CD14-positive monocyte (primary cell): ENCODE results near the gene SPINK13. TPM values are rescaled to one million over a fixed set of nuclear protein-coding genes. Genes with fewer than 3 reads are reported as not detected.

Experiments used
- DNase-seq, 3 donors: peaks; one replicate each; pipeline ENCODE4 v3.0.0-alpha.2; 2011 to 2022
- H2AFZ ChIP-seq: 2 replicates; pipeline ENCODE4 v1.6.0; 2012; ENCODE audit warnings: mild to moderate bottlenecking, low read depth, low read length, inconsistent platforms; ENCODE audit not compliant: insufficient read depth, poor library complexity, severe bottlenecking
- H3K27ac ChIP-seq, 2 donors: 1 replicate in 1 of 2; 2 replicates in 1 of 2; pipeline ENCODE4 v1.5.1; 2012 to 2013; ENCODE audit warnings: low read length in 2 of 2, control low read depth in 1 of 2, inconsistent platforms in 1 of 2, low read depth in 1 of 2, mild to moderate bottlenecking in 1 of 2
- H3K27me3 ChIP-seq, 2 donors: one replicate each; pipeline versions ENCODE4 v1.6.0 to v1.6.1; 2011 to 2013; ENCODE audit warnings: low read length in 2 of 2; ENCODE audit not compliant: control insufficient read depth in 2 of 2, insufficient read depth in 2 of 2
- H3K36me3 ChIP-seq, 2 donors: replicated peaks in 1 of 2; 1 replicate in 1 of 2; 2 replicates in 1 of 2; pipeline versions ENCODE4 v1.5.1 to v1.6.1; 2012 to 2013; ENCODE audit warnings: low read length in 2 of 2, control low read depth in 1 of 2, inconsistent platforms in 1 of 2, mild to moderate bottlenecking in 1 of 2; ENCODE audit not compliant: insufficient read depth in 2 of 2, control insufficient read depth in 1 of 2
- H3K4me1 ChIP-seq, 2 donors: 1 replicate in 1 of 2; 2 replicates in 1 of 2; pipeline versions ENCODE4 v1.5.1 to v1.6.1; 2012 to 2013; ENCODE audit warnings: low read length in 2 of 2, control low read depth in 1 of 2, inconsistent platforms in 1 of 2, mild to moderate bottlenecking in 1 of 2, moderate library complexity in 1 of 2; ENCODE audit not compliant: insufficient read depth in 2 of 2, control insufficient read depth in 1 of 2
- H3K4me2 ChIP-seq: replicated peaks from 2 replicates; pipeline ENCODE3; 2012; ENCODE audit warnings: low read length, moderate library complexity, mild to moderate bottlenecking; ENCODE audit not compliant: poor library complexity, severe bottlenecking; ENCODE audit errors: extremely low read depth
- H3K4me3 ChIP-seq, 3 experiments: fragments of 200-600 bp in 1 of 3; sonication (generic) in 1 of 3; replicated peaks in 1 of 3; 1 replicate in 2 of 3; 2 replicates in 1 of 3; pipeline ENCODE4 v1.5.1; 2011 to 2013; ENCODE audit warnings: low read length in 3 of 3, mild to moderate bottlenecking in 3 of 3, control low read depth in 2 of 3, low read depth in 2 of 3, inconsistent platforms in 1 of 3, moderate library complexity in 1 of 3
- H3K79me2 ChIP-seq: 2 replicates; pipeline ENCODE4 v1.6.0; 2012; ENCODE audit warnings: mild to moderate bottlenecking, control low read depth, inconsistent platforms, low read length, moderate library complexity; ENCODE audit not compliant: insufficient read depth
- H3K9ac ChIP-seq: 2 replicates; pipeline ENCODE4 v1.6.0; 2017; ENCODE audit warnings: low read length, mild to moderate bottlenecking; ENCODE audit not compliant: insufficient read depth, poor library complexity, severe bottlenecking
- H3K9me3 ChIP-seq, 2 donors: replicated peaks in 1 of 2; 1 replicate in 1 of 2; 2 replicates in 1 of 2; pipeline versions ENCODE4 v1.5.1 to v1.6.1; 2012 to 2013; ENCODE audit warnings: low read length in 2 of 2, control low read depth in 1 of 2; ENCODE audit not compliant: control insufficient read depth in 1 of 2, insufficient read depth in 1 of 2
- H4K20me1 ChIP-seq: 2 replicates; pipeline ENCODE4 v1.6.0; 2012; ENCODE audit warnings: mild to moderate bottlenecking, low read length, control low read depth, moderate library complexity; ENCODE audit not compliant: insufficient read depth
- H3K27ac Mint-ChIP-seq, 7 donors: one replicate each; pipeline ENCODE4 v1.8.0; 2020; ENCODE audit warnings: mild to moderate bottlenecking in 7 of 7, mixed read lengths in 7 of 7, moderate library complexity in 6 of 7, inconsistent platforms in 2 of 7
- H3K27me3 Mint-ChIP-seq, 3 donors: one replicate each; pipeline ENCODE4 v1.8.0; 2021 to 2022; ENCODE audit warnings: low read depth in 3 of 3, mild to moderate bottlenecking in 3 of 3, mixed read lengths in 3 of 3, moderate library complexity in 3 of 3, inconsistent platforms in 1 of 3
- H3K36me3 Mint-ChIP-seq, 2 donors: one replicate each; pipeline ENCODE4 v1.8.0; 2020; ENCODE audit warnings: mixed read lengths in 2 of 2, inconsistent platforms in 1 of 2, mild to moderate bottlenecking in 1 of 2
- H3K4me1 Mint-ChIP-seq: one replicate; pipeline ENCODE4 v1.8.0; 2020; ENCODE audit warnings: mild to moderate bottlenecking, mixed read lengths
- H3K4me3 Mint-ChIP-seq, 2 donors: one replicate each; pipeline ENCODE4 v1.8.0; 2020; ENCODE audit warnings: mild to moderate bottlenecking in 2 of 2, mixed read lengths in 2 of 2, moderate library complexity in 1 of 2
- H3K9me3 Mint-ChIP-seq, 7 donors: one replicate each; pipeline ENCODE4 v1.8.0; 2020 to 2022; ENCODE audit warnings: mixed read lengths in 7 of 7, mild to moderate bottlenecking in 6 of 7, moderate library complexity in 6 of 7, inconsistent platforms in 2 of 7
- CTCF ChIP-seq: fragments of 200-600 bp; IDR thresholded peaks from one replicate; pipeline ENCODE4 v1.8.0; 2022; ENCODE audit warnings: antibody characterized with exemption, mild to moderate bottlenecking
- WGBS: methylation state at CpG from one replicate; pipeline ENCODE4 v1.1.5; 2013; ENCODE audit warnings: missing lambda C conversion rate; ENCODE audit not compliant: insufficient coverage; 5-methylcytosine and 5-hydroxymethylcytosine counted together
- intact Hi-C, 2 donors: fragments of 100-400 bp; cut with micrococcal nuclease; formaldehyde crosslinking; loops; one replicate each; pipeline versions ENCODE4 v1.15.0 to v1.15.1; 2023
- polyA plus RNA-seq, 3 donors: library from polyadenylated mRNA; depleted of rRNA in 1 of 3; unstranded in 2 of 3; stranded (reverse) in 1 of 3; fragments of 300-500 nt in 2 of 3; fragments of >200 nt in 1 of 3; fragmentation: Illumina TruSeq in 2 of 3; gene quantifications; 1 replicate in 2 of 3; 2 replicates in 1 of 3; pipeline ENCODE4 v1.2.3, GENCODE V29; 2012 to 2021
- small RNA-seq: library from RNA; depleted of rRNA; stranded (forward); fragments of <200 nt; gene quantifications from one replicate; pipeline ENCODE3, GENCODE V24; 2012; ENCODE audit warnings: low read depth; ENCODE audit not compliant: insufficient read length

SPINK13 gene
- polyA plus RNA-seq, 3 donors, result not detected

GRCh38 chr5:148333262-148333849, 64.8 kb downstream of the SPINK13 start:
- H3K27me3 Mint-ChIP-seq, result peaks cover 0 to 2% (median 0%) of the 10 kb centered on the region in 3 donors
- Histone ChIP-seq H3K9me3 (no peaks in the 10 kb centered on the region), H3K4me2 (no peak overlapping the region), H3K27me3 (no peaks in the 10 kb centered on the region), H3K9ac (no peak overlapping the region), H4K20me1 (no peaks in the 10 kb centered on the region), H2AFZ (no peak overlapping the region), H3K36me3 (no peaks in the 10 kb centered on the region), H3K4me1 (no peaks in the 10 kb centered on the region), H3K79me2 (no peaks in the 10 kb centered on the region), H3K27ac (no peak overlapping the region), H3K4me3 (no peak overlapping the region)
- no peak for DNase-seq
- peaks cover 0 to 9% (median 4%) of the 10 kb centered on the region in 7 donors for H3K9me3 Mint-ChIP-seq
- no peak overlapping the region for H3K4me3 Mint-ChIP-seq
- TF ChIP-seq CTCF, result no peak
- no peaks in the 10 kb centered on the region for H3K36me3 Mint-ChIP-seq
- intact Hi-C loops, result no loop called here
- WGBS, result 90% methylated on average over 4 of the region's 4 CpGs
- H3K4me1 Mint-ChIP-seq, result no peaks in the 10 kb centered on the region
- no peak overlapping the region for H3K27ac Mint-ChIP-seq

GRCh38 chr5:148335259-148335658, 66.7 kb downstream of the SPINK13 start, which contains the start of gene SPINK9:
TSS of gene SPINK9 (plus strand) at chr5:148335559. CDS start at chr5:148335614, 55 bp downstream.
- Mint-ChIP-seq H3K27me3 (peaks cover 0 to 2% (median 0%) of the 10 kb centered on the region in 3 donors), H3K27ac (no peak within 1 kb of the TSS), H3K9me3 (peaks cover 0 to 4% (median 2%) of the 10 kb centered on the region in 7 donors), H3K4me3 (no peak within 1 kb of the TSS), H3K4me1 (no peaks in the 10 kb centered on the region), H3K36me3 (no peaks in the 10 kb centered on the region)
- Histone ChIP-seq H4K20me1 (no peaks in the 10 kb centered on the region), H3K4me1 (no peaks in the 10 kb centered on the region), H3K27me3 (no peaks in the 10 kb centered on the region), H3K27ac (no peak within 1 kb of the TSS), H3K9me3 (no peaks in the 10 kb centered on the region), H3K4me3 (no peak within 1 kb of the TSS), H2AFZ (no peak within 1 kb of the TSS), H3K79me2 (no peaks in the 10 kb centered on the region), H3K9ac (no peak within 1 kb of the TSS), H3K36me3 (no peaks in the 10 kb centered on the region), H3K4me2 (no peak within 1 kb of the TSS)
- WGBS, result 100% methylated on average over 1 of the region's 3 CpGs
- no peak for TF ChIP-seq CTCF
- no peak for DNase-seq
- intact Hi-C loops, result no loop called here

Small RNA genes lying within 50 kb of the gene (small RNA-seq; reads per million reads assigned to genes)
- not detected for gene HMGN1P16

Other genes starting within 250 kb of the SPINK13 start
- gene SPINK5, start 204.8 kb upstream of the SPINK13 start, polyA plus RNA-seq, result not detected
- gene SPINK14, start 100.2 kb upstream of the SPINK13 start, polyA plus RNA-seq, result not detected
- not detected for gene SPINK6, start 65.8 kb upstream of the SPINK13 start, polyA plus RNA-seq
- not detected for gene MARCOL, start 30.3 kb upstream of the SPINK13 start, polyA plus RNA-seq
- gene SPINK7, start 43.6 kb downstream of the SPINK13 start, polyA plus RNA-seq, result not detected
- not detected for gene SPINK9, start 66.8 kb downstream of the SPINK13 start, polyA plus RNA-seq
- gene FBXO38, start 115.2 kb downstream of the SPINK13 start, polyA plus RNA-seq, result 10 to 100 TPM in 2 of 3 donors, 1 to 10 TPM in 1; 6.8 to 22.1 (median 14.8) TPM